ENCODE data around the gene TNFSF15.

GRCh38 chr9:114798780-114799427 is 6.9 kb downstream of the TNFSF15 start:
- TF ChIP-seq CTCF (conservative IDR thresholded peaks at IDR 0.05) (no peak), ZFX (IDR thresholded peaks at IDR 0.05) (no peak)

Data from C4-2B (cell line).